HEK293T (cell line): ENCODE measurements around the gene FITM2.

Experiments
- ARNT ChIP-seq: fragments of 450-650 bp; IDR thresholded peaks from 2 replicates; pipeline ENCODE4 v1.6.1; 2017; ENCODE audit warnings: mild to moderate bottlenecking
- CTBP1 ChIP-seq: fragments of 450-650 bp; IDR thresholded peaks from 2 replicates; pipeline ENCODE4 v1.6.1; 2016; ENCODE audit warnings: borderline replicate concordance
- ELF4 ChIP-seq: fragments of 450-650 bp; IDR thresholded peaks from 2 replicates; pipeline ENCODE4 v1.6.1; 2017; ENCODE audit warnings: antibody characterized with exemption
- FOXA1 ChIP-seq: fragments of 450-650 bp; IDR thresholded peaks from 2 replicates; pipeline ENCODE4 v1.6.1; 2016; ENCODE audit warnings: mild to moderate bottlenecking
- FOXK2 ChIP-seq: fragments of 450-650 bp; IDR thresholded peaks from 2 replicates; pipeline ENCODE4 v1.6.1; 2016; ENCODE audit warnings: mild to moderate bottlenecking
- FOXM1 ChIP-seq: fragments of 450-650 bp; IDR thresholded peaks from 2 replicates; pipeline ENCODE4 v1.6.1; 2017; ENCODE audit warnings: mild to moderate bottlenecking, borderline replicate concordance
- HDGF ChIP-seq: fragments of 450-650 bp; IDR thresholded peaks from 2 replicates; pipeline ENCODE4 v1.6.1; 2017; ENCODE audit warnings: antibody characterized with exemption, borderline replicate concordance
- L3MBTL2 ChIP-seq: fragments of 450-650 bp; conservative IDR thresholded peaks from 2 replicates; pipeline ENCODE4 v1.6.1; 2016; ENCODE audit warnings: mild to moderate bottlenecking
- NFRKB ChIP-seq: fragments of 450-650 bp; IDR thresholded peaks from 2 replicates; pipeline ENCODE4 v1.6.1; 2016; ENCODE audit warnings: mild to moderate bottlenecking, moderate library complexity
- SP1 ChIP-seq: fragments of 450-650 bp; IDR thresholded peaks from 2 replicates; pipeline ENCODE4 v1.6.1; 2017
- SUZ12 ChIP-seq: fragments of 450-650 bp; IDR thresholded peaks from 2 replicates; pipeline ENCODE4 v1.6.1; 2016; ENCODE audit warnings: mild to moderate bottlenecking
- TARDBP ChIP-seq: fragments of 450-650 bp; IDR thresholded peaks from 2 replicates; pipeline ENCODE4 v1.6.1; 2016
- ZNF384 ChIP-seq: fragments of 450-650 bp; IDR thresholded peaks from 2 replicates; pipeline ENCODE4 v1.6.1; 2016

GRCh38 chr20:44354979-44355497, 44.0 kb upstream of the FITM2 start:
- TF ChIP-seq FOXM1 = no peak
- no peak for TF ChIP-seq SUZ12
- no peak for TF ChIP-seq NFRKB
- no peak for TF ChIP-seq ELF4
- no peak for TF ChIP-seq ZNF384
- TF ChIP-seq FOXA1 = no peak
- TF ChIP-seq TARDBP = no peak
- no peak for TF ChIP-seq SP1
- no peak for TF ChIP-seq HDGF
- no peak for TF ChIP-seq L3MBTL2
- no peak for TF ChIP-seq FOXK2
- no peak for TF ChIP-seq CTBP1
- no peak for TF ChIP-seq ARNT
